HG03045 (cell line): ENCODE results near the gene CDH16.

Source experiments
- ATAC-seq: cut with Tn5 transposase; IDR thresholded peaks from one replicate; pipeline ENCODE4 v1.9.1; 2021; ENCODE audit warnings: mild to moderate bottlenecking, moderate library complexity; ENCODE audit not compliant: unreplicated experiment

Gene CDH16

DNA sequence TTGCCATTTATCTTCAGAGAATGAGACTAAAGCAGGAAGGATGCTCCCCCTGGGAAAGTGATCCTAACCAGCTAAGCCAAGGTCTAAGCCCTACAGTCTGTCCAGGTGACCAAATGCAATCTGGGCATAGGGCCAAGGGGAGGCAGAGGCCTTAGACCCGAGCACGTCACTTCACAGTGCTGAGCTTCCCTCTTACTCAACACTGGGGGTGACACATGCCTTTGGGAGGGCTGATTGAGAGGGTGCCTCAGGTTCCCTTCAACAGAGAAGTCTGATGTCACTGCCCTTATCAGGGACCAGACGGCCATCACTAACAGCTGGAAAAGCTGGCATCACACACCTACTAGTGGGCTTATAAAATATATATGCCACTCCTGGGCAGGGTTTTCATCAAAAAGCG lies 11.5 kb upstream of the CDH16 start:
- ATAC-seq: no peak

- no peak for ATAC-seq
These were observed 10.2 kb upstream of the CDH16 start for GRCh38 chr16:66928702-66929388.

DNA sequence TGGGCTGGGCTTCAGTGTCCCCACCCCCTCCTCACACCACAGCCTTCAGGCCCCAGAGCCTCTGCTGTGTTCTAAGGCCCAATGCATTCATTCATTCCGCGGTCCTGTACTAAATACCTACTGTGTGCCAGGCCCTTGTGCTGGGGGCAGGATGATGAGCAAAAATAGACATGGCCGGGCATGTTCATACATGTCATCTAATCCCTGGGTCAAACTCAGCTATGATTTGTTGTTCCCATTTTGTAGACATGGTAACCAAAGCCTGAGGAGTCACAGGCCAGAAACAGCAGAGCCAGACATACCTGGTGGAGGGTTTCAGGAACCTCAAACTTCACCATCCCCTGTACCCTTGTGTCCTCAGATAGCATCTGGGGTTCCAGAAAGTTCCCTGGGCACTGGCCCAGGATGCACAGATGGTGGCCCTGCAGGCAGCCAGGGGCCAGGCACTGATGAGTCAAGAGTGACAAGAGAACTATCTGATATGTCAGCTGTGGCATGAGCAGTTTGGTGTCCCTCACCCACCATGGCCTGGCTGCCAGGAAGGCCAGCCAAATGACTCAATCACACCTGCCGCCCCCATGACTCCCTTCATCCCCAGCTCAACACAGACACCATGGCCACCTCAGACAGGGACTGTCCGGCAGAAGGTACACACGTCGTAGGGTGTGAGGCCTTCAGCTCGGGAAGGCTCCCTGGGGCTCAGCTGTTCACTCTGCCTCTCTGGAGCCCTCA lies 9.4 kb upstream of the CDH16 start:
- ATAC-seq: no peak

- no peak for ATAC-seq
These were observed 8.3 kb upstream of the CDH16 start for GRCh38 chr16:66926961-66927436.

GRCh38 chr16:66926171-66926947 lies 7.7 kb upstream of the CDH16 start:
- no peak for ATAC-seq

- ATAC-seq: no peak
These were observed 6.7 kb upstream of the CDH16 start, which contains the start of gene RRAD for GRCh38 chr16:66925322-66925840. RRAD (minus strand) TSS chr16:66925535; CDS start chr16:66925179, 356 bp downstream.

DNA sequence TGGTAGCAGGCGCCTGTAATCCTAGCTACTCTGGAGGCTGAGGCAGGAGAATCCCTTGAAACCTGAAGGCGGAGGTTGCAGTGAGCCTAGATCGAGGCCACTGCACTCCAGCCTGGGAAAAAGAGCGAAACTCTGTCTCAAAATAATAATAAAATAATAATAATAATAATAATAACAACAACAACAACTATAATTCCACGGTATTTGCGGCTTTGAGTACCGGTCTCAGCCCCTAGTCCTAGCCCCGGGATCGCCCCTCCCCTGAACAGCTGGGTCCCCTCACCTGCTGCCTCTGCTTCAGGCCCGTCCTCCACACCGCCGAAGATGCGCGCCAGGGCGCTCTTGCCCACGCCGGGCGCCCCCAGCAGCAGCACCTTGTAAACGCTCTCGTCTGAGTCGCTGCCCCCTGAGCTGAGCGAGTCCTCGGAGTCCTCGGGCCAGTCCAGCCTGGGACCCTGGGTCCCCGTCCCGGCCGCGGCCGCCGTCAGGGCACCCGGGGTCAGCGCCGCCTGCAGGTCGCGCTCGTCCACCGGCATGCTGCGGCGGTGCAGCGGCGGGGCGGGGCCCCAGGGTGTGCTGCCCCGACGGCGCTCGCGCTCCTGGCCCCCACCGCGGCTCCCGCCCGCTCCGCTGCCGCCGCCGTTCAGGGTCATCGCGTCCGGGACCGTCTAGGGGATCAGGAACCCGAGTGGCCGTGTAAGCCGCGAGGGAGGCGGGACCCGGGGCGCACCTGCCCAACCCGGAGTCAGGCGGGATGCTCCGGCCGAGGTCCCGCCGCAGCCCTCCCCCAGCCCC lies 6.0 kb upstream of the CDH16 start:
- ATAC-seq: no peak

DNA sequence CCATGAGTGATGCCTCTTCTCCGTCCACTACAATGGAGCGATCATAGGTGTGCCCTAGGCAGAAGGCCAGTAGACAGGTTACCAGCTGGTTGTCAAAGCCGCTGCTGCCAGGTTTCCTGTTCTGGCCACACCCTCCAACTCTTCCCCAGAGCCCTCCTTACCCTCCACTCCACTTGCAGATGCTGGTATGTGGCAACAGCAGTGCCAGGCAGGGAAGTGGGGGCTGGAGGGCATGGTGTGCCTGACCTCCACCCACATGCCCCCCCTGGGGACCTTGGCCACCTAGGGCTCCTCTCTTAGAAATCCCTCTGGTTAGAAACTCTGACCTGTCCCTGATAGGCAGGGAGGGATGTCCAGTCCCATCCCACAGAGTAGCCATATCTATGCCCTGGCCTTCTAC lies 5.2 kb upstream of the CDH16 start:
- ATAC-seq: no peak

DNA sequence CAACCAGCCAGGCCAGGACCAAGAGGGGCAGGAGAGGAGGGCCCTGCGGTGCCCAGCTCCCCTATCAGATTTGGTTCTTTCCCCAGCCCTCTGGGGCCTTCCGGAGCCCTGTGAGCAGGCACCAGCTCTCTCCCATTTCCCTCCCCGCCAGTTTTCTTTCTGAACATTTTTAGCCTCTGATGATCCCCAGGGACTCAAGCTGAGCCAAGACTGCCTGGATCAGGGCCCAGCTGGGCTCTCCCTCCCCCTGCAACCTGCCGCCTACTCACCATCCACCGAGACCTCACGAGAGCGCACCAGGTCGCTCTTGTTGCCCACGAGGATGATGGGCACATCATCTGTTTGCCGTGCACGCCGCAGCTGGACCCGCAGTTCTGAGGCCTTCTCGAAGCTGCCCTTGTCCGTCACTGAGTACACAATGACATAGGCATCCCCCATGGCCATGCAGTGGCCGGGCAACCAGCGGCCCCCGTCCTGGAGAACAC lies 4.6 kb upstream of the CDH16 start:
- no peak for ATAC-seq

- ATAC-seq: no peak
These were observed 3.2 kb upstream of the CDH16 start for GRCh38 chr16:66921729-66922450.

- no peak for ATAC-seq
These were observed 2.4 kb upstream of the CDH16 start for GRCh38 chr16:66920924-66921680.

GRCh38 chr16:66920299-66920590 lies 1.6 kb upstream of the CDH16 start:
- ATAC-seq: no peak

DNA sequence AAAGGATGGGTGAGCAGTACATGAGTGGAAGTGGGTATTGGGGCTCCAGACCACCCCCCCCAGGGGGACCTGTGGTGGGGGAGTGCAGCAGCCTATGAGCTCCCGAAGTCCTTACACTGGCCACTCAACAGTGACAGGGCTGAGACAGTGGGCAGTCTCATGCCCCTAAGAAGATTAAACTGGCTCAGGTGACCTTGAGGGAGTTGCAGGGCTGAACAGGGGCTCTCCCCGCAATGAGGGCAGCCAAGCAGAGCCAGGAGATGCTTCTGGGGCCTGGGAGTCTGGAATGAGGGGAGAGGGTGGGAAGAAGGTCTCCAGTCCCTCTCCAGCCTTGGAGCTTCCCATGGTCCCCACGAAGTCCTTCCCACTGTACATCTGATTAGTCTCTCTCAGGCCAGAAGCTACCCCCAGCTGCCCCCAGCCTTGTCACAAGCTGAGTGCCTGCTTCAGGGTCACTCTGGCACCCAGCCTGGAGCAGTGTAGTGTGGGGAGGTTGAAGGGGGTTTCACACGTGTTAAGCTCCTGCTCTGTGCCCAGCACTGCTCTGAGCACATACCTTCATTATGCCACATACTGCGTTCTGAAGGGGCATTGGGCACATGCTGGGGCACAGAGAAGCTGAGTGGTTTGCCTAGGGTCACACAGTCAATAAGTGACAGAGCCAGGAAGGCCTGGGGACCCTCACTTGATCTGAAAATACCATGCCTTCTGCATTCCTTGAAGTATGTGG lies 1.0 kb upstream of the CDH16 start:
- no peak for ATAC-seq

DNA sequence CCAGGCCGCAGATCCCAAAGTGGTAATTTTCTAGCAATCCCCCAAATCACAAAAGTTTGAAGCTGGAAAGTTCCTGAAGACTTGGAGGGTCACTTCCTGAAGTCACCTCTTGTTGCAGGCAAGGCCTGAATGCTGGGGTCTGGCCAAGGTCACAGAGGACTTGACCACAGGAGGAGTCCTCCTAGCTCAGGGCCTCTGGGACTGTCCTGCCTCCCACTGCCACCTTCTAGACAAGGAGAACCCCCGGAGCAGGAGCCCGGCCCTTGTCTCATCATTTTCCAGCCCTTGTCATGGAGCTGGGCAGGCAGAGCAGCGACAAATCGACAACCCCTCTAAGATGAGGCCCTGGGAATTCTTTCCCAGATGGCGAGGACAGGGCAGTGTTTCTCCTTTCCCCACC lies 330 bp downstream of the CDH16 start:
- ATAC-seq: no peak

GRCh38 chr16:66917741-66918140 lies 944 bp downstream of the CDH16 start:
- ATAC-seq: no peak

- no peak for ATAC-seq
These were observed 2.2 kb downstream of the CDH16 start for GRCh38 chr16:66916518-66916917.

GRCh38 chr16:66915041-66915440 lies 3.6 kb downstream of the CDH16 start:
- ATAC-seq: no peak

GRCh38 chr16:66914541-66914940 lies 4.1 kb downstream of the CDH16 start:
- no peak for ATAC-seq

DNA sequence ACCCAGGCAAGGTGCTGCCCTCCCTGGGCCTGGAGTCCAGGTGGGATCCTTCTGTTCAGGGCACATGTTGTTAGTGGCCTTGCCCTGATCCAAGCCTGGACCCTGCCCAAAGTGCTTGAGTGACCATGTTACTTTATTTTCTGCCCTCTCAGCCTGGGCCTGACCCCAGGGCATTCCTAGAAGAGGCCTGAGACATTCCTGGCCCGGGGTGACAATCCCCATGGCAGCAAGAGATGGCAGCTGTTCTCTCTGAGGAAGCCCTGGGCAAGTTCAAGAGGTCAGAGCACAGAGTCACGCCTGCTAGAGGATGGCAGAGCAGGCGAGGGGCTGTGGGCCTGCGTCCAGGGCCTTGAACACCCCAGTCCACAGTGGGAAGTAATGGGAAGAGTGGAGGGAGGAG lies 5.0 kb downstream of the CDH16 start:
- ATAC-seq: no peak
